ENCODE data around the gene TMOD1.
A peak's percentile ranks its signal among the peaks of the same experiment; 100 is the strongest.

Gene TMOD1

DNA sequence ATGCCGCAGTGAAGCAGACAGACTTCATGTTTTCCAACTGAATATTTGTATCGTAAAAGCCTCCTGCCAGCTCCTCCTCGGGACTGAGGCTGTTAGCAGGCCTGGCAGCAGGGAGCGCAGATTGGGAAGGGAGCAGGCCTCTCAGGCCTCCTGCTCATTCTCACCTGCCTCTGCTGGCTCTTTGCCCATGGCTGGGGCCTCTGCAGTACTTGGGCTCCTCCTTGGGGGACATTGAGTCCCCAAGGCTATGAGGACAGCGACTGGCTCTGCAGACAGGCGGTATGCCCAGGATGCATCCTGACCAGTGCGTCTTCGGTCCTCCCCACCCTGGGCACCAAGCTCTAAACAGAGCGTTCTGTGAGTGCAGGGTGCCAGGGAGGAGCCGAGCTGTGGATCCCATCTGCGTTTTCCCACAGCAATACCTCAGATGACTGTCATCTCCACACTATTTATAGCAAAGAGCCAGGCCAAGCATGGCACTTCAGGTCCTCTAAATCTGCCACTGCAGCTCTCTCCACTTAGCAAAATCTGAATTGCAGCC is 93.0 kb downstream of the TMOD1 start:
- Histone ChIP-seq H2AFZ (ENCODE audit: low read length) (no peak overlapping the region), H3K9ac (ENCODE audit: low read length) (no peak overlapping the region), H4K20me1 (ENCODE audit: insufficient read depth, low read length) (no peaks in the 10 kb centered on the region), H3K4me2 (ENCODE audit: low read length) (no peak overlapping the region), H3K36me3 (ENCODE audit: insufficient read depth, low read length) (no peaks in the 10 kb centered on the region), H3K9me2 (ENCODE audit: low read depth, low read length) (no peaks in the 10 kb centered on the region), H3K27me3 (ENCODE audit: insufficient read depth, low read length) (no peaks in the 10 kb centered on the region), H3K27ac (ENCODE audit: low read depth, low read length, poor library complexity, severe bottlenecking) (no peak overlapping the region), H3K79me2 (ENCODE audit: insufficient read depth, low read length) (no peaks in the 10 kb centered on the region), H3F3A (ENCODE audit: insufficient read depth, low read length) (no peaks in the 10 kb centered on the region), H3K4me3 (ENCODE audit: low read depth, low read length, poor library complexity, severe bottlenecking) (no peak overlapping the region), H3K9me3 (ENCODE audit: low read length) (no peaks in the 10 kb centered on the region), H3K4me1 (ENCODE audit: insufficient read depth, low read length, severe bottlenecking) (peaks cover 5% of the 10 kb centered on the region)
- TF ChIP-seq CTCF (IDR thresholded peaks at IDR 0.05; ENCODE audit: low read length), result no peak
- no peak for TF ChIP-seq EZH2 (IDR thresholded peaks at IDR 0.05; ENCODE audit: borderline replicate concordance, low read length)

DNA sequence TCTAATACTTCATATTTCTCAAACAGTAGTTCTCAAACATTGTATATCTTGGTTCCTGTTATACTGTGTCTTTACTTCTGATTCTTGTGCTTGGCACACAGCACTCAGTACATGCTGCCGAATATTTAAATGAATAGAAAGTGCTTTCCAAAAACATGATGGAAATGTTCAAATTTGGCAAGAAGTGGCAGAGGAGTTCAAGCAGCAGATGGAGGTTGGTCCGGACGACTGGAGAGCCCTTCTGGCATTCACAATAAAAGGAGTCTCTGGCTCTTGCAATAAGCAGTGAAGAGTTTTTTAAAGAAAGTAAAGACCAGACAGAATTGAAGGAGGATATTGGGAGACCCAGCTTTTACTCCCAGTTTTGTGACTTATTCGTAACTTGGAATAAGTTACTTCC is 95.4 kb downstream of the TMOD1 start:
- H4K20me1 ChIP-seq (ENCODE audit: insufficient read depth, low read length), result no peaks in the 10 kb centered on the region
- H3F3A ChIP-seq (ENCODE audit: insufficient read depth, low read length), result no peaks in the 10 kb centered on the region
- TF ChIP-seq EZH2 (IDR thresholded peaks at IDR 0.05; ENCODE audit: borderline replicate concordance, low read length), result no peak
- TF ChIP-seq CTCF (IDR thresholded peaks at IDR 0.05; ENCODE audit: low read length), result no peak
- H2AFZ ChIP-seq (ENCODE audit: low read length), result no peak overlapping the region
- H3K9me2 ChIP-seq (ENCODE audit: low read depth, low read length), result no peaks in the 10 kb centered on the region
- H3K36me3 ChIP-seq (ENCODE audit: insufficient read depth, low read length), result peaks cover 20% of the 10 kb centered on the region
- H3K9ac ChIP-seq (ENCODE audit: low read length), result no peak overlapping the region
- no peaks in the 10 kb centered on the region for H3K9me3 ChIP-seq (ENCODE audit: low read length)
- H3K4me3 ChIP-seq (ENCODE audit: low read depth, low read length, poor library complexity, severe bottlenecking), result no peak overlapping the region
- no peak overlapping the region for H3K4me2 ChIP-seq (ENCODE audit: low read length)
- H3K27ac ChIP-seq (ENCODE audit: low read depth, low read length, poor library complexity, severe bottlenecking), result no peak overlapping the region
- H3K27me3 ChIP-seq (ENCODE audit: insufficient read depth, low read length), result no peaks in the 10 kb centered on the region
- no peaks in the 10 kb centered on the region for H3K79me2 ChIP-seq (ENCODE audit: insufficient read depth, low read length)
- H3K4me1 ChIP-seq (ENCODE audit: insufficient read depth, low read length, severe bottlenecking), result peaks cover 5% of the 10 kb centered on the region

GRCh38 chr9:97598461-97599288 is 97.2 kb downstream of the TMOD1 start:
- no peaks in the 10 kb centered on the region for H3K27me3 ChIP-seq (ENCODE audit: insufficient read depth, low read length)
- no peaks in the 10 kb centered on the region for H3K79me2 ChIP-seq (ENCODE audit: insufficient read depth, low read length)
- peak overlapping the region; percentile 38; the same call in 1 of the 2 replicates for H3K4me2 ChIP-seq (ENCODE audit: low read length)
- H3K4me3 ChIP-seq (ENCODE audit: low read depth, low read length, poor library complexity, severe bottlenecking), result no peak overlapping the region
- no peaks in the 10 kb centered on the region for H4K20me1 ChIP-seq (ENCODE audit: insufficient read depth, low read length)
- H3K9me2 ChIP-seq (ENCODE audit: low read depth, low read length), result no peaks in the 10 kb centered on the region
- TF ChIP-seq EZH2 (IDR thresholded peaks at IDR 0.05; ENCODE audit: borderline replicate concordance, low read length) (no peak), CTCF (IDR thresholded peaks at IDR 0.05; ENCODE audit: low read length) (peak; percentile 89)
- peaks cover 29% of the 10 kb centered on the region for H3K36me3 ChIP-seq (ENCODE audit: insufficient read depth, low read length)
- no peak overlapping the region for H3K27ac ChIP-seq (ENCODE audit: low read depth, low read length, poor library complexity, severe bottlenecking)
- H3K9me3 ChIP-seq (ENCODE audit: low read length), result no peaks in the 10 kb centered on the region
- no peak overlapping the region for H3K9ac ChIP-seq (ENCODE audit: low read length)
- no peaks in the 10 kb centered on the region for H3F3A ChIP-seq (ENCODE audit: insufficient read depth, low read length)
- H2AFZ ChIP-seq (ENCODE audit: low read length), result no peak overlapping the region
- peaks cover 5% of the 10 kb centered on the region for H3K4me1 ChIP-seq (ENCODE audit: insufficient read depth, low read length, severe bottlenecking)
